ENCODE results near the gene ANO7.

The ANO7 gene

GRCh38 chr2:241211276-241211675 is 22.8 kb downstream of the ANO7 start:
- no peak for TF ChIP-seq CTCF (IDR thresholded peaks at IDR 0.05; ENCODE audit: control insufficient read depth, insufficient read depth, low read depth, low read length, missing control alignments)
- no peak overlapping the region for H3K4me3 ChIP-seq (ENCODE audit: control insufficient read depth, low read depth, low read length)
- no peak for DNase-seq (ENCODE audit: low read depth)

GRCh38 chr2:241213041-241213440 is 24.6 kb downstream of the ANO7 start:
- no peak for TF ChIP-seq CTCF (IDR thresholded peaks at IDR 0.05; ENCODE audit: control insufficient read depth, insufficient read depth, low read depth, low read length, missing control alignments)
- no peak overlapping the region for H3K4me3 ChIP-seq (ENCODE audit: control insufficient read depth, low read depth, low read length)
- no peak for DNase-seq (ENCODE audit: low read depth)

GRCh38 chr2:241213567-241213966 is 25.1 kb downstream of the ANO7 start:
- no peak for DNase-seq (ENCODE audit: low read depth)
- TF ChIP-seq CTCF (IDR thresholded peaks at IDR 0.05; ENCODE audit: control insufficient read depth, insufficient read depth, low read depth, low read length, missing control alignments): no peak
- no peak overlapping the region for H3K4me3 ChIP-seq (ENCODE audit: control insufficient read depth, low read depth, low read length)

- no peak for DNase-seq (ENCODE audit: low read depth)
- TF ChIP-seq CTCF (IDR thresholded peaks at IDR 0.05; ENCODE audit: control insufficient read depth, insufficient read depth, low read depth, low read length, missing control alignments): no peak
Measured at GRCh38 chr2:241214209-241214608, 25.7 kb downstream of the ANO7 start.

GRCh38 chr2:241214766-241215165 is 26.3 kb downstream of the ANO7 start:
- no peak for TF ChIP-seq CTCF (IDR thresholded peaks at IDR 0.05; ENCODE audit: control insufficient read depth, insufficient read depth, low read depth, low read length, missing control alignments)
- no peak overlapping the region for H3K4me3 ChIP-seq (ENCODE audit: control insufficient read depth, low read depth, low read length)
- DNase-seq (ENCODE audit: low read depth): no peak

More at GRCh38 chr2:241214209-241214608, 25.7 kb downstream of the ANO7 start:
- no peak overlapping the region for H3K4me3 ChIP-seq (ENCODE audit: control insufficient read depth, low read depth, low read length)

GRCh38 chr2:241215421-241215820 is 26.9 kb downstream of the ANO7 start:
- no peak for DNase-seq (ENCODE audit: low read depth)
- no peak overlapping the region for H3K4me3 ChIP-seq (ENCODE audit: control insufficient read depth, low read depth, low read length)
- no peak for TF ChIP-seq CTCF (IDR thresholded peaks at IDR 0.05; ENCODE audit: control insufficient read depth, insufficient read depth, low read depth, low read length, missing control alignments)

- TF ChIP-seq CTCF (IDR thresholded peaks at IDR 0.05; ENCODE audit: control insufficient read depth, insufficient read depth, low read depth, low read length, missing control alignments): no peak
- H3K4me3 ChIP-seq (ENCODE audit: control insufficient read depth, low read depth, low read length): no peak overlapping the region
- no peak for DNase-seq (ENCODE audit: low read depth)
Measured at GRCh38 chr2:241216211-241216761, 27.8 kb downstream of the ANO7 start.
